B cell (primary cell): ENCODE data around the gene SLC45A3. TPM values are rescaled to one million over a fixed set of nuclear protein-coding genes. Genes with fewer than 3 reads are reported as not detected.

Experiments used
- ATAC-seq: fragments of 200-7000 bp; cut with Tn5 transposase; one replicate; pipeline ENCODE4 v1.10.0; 2021; ENCODE audit warnings: low read depth, mild to moderate bottlenecking, moderate number of reproducible peaks, moderate library complexity
- CTCF ChIA-PET: fragments of 350-600 bp; sonication (Branson Sonifier 250); formaldehyde crosslinking; loops from one replicate; lab custom pipeline; 2021; ENCODE audit warnings: antibody characterized with exemption, inconsistent platforms; lab: Charles Lee
- POLR2A ChIA-PET: fragments of 350-600 bp; sonication (Branson Sonifier 250); formaldehyde crosslinking; loops from one replicate; lab custom pipeline; 2021; ENCODE audit warnings: antibody characterized with exemption; lab: Charles Lee
- DNase-seq: peaks from one replicate; pipeline ENCODE4 v3.0.0; 2013
- H2AFZ ChIP-seq: 2 replicates; pipeline ENCODE4 v1.6.1; 2012; ENCODE audit warnings: mild to moderate bottlenecking, low read depth, low read length; ENCODE audit not compliant: insufficient read depth, poor library complexity, severe bottlenecking
- H3K27ac ChIP-seq, 2 donors: 1 replicate in 1 of 2; 2 replicates in 1 of 2; pipeline ENCODE4 v1.5.1; 2012 to 2013; ENCODE audit warnings: low read length in 2 of 2, mild to moderate bottlenecking in 2 of 2, moderate library complexity in 1 of 2
- H3K27me3 ChIP-seq, 4 experiments: fragments of 200-600 bp in 1 of 4; sonication (generic) in 1 of 4; replicated peaks in 1 of 4; 1 replicate in 2 of 4; 2 replicates in 2 of 4; pipeline versions ENCODE4 v1.6.1 to v1.7.0; 2013 to 2016; ENCODE audit warnings: low read length in 3 of 4, mild to moderate bottlenecking in 2 of 4, mixed read lengths in 1 of 4, moderate library complexity in 1 of 4; ENCODE audit not compliant: insufficient read depth in 4 of 4, control insufficient read depth in 3 of 4; ENCODE audit errors: control extremely low read depth in 1 of 4
- H3K36me3 ChIP-seq, 2 experiments: replicated peaks in 1 of 2; 1 replicate in 1 of 2; 2 replicates in 1 of 2; pipeline versions ENCODE4 v1.6.1 to v1.7.1; 2013; ENCODE audit warnings: low read length in 1 of 2; ENCODE audit not compliant: insufficient read depth in 2 of 2, control insufficient read depth in 1 of 2; ENCODE audit errors: control extremely low read depth in 1 of 2, extremely low read depth in 1 of 2
- H3K4me1 ChIP-seq, 2 donors: fragments of 200-600 bp in 1 of 2; sonication (generic) in 1 of 2; 1 replicate in 1 of 2; 2 replicates in 1 of 2; pipeline versions ENCODE4 v1.5.1 to v1.6.1; 2013 to 2017; ENCODE audit warnings: low read length in 2 of 2; ENCODE audit not compliant: control insufficient read depth in 2 of 2, insufficient read depth in 2 of 2
- H3K4me2 ChIP-seq: replicated peaks from 2 replicates; pipeline ENCODE3; 2012; ENCODE audit warnings: mild to moderate bottlenecking, low read depth, low read length; ENCODE audit not compliant: poor library complexity, severe bottlenecking
- H3K4me3 ChIP-seq, 5 experiments: fragments of 200-600 bp in 1 of 5; sonication (generic) in 1 of 5; 1 replicate in 3 of 5; 2 replicates in 2 of 5; pipeline versions ENCODE4 v1.5.1 to v1.7.0; 2011 to 2016; ENCODE audit warnings: low read length in 4 of 5, mild to moderate bottlenecking in 4 of 5, low read depth in 2 of 5, control low read depth in 1 of 5, moderate library complexity in 1 of 5; ENCODE audit not compliant: insufficient read depth in 1 of 5; ENCODE audit errors: control extremely low read depth in 1 of 5, extremely low read depth in 1 of 5
- H3K79me2 ChIP-seq: fragments of 200-600 bp; sonication (generic); one replicate; pipeline ENCODE4 v1.6.0; 2016; ENCODE audit warnings: low read length; ENCODE audit not compliant: control insufficient read depth, insufficient read depth
- H3K9ac ChIP-seq: fragments of 200-600 bp; sonication (generic); 2 replicates; pipeline ENCODE4 v1.6.1; 2017; ENCODE audit warnings: mild to moderate bottlenecking, low read length, moderate library complexity
- H3K9me3 ChIP-seq, 3 donors: one replicate each; pipeline versions ENCODE4 v1.6.1 to v1.7.1; 2013; ENCODE audit warnings: low read length in 2 of 3; ENCODE audit not compliant: control insufficient read depth in 2 of 3, insufficient read depth in 1 of 3; ENCODE audit errors: control extremely low read depth in 1 of 3
- H4K20me1 ChIP-seq: 2 replicates; pipeline ENCODE4 v1.6.0; 2012; ENCODE audit warnings: mild to moderate bottlenecking, low read length; ENCODE audit not compliant: insufficient read depth, control insufficient read depth, poor library complexity, severe bottlenecking
- H3K27ac Mint-ChIP-seq: one replicate; pipeline ENCODE4 v1.8.0; 2021; ENCODE audit warnings: mixed read lengths
- H3K27me3 Mint-ChIP-seq: one replicate; pipeline ENCODE4 v1.8.0; 2021; ENCODE audit warnings: mixed read lengths
- H3K4me1 Mint-ChIP-seq: one replicate; pipeline ENCODE4 v1.8.0; 2021; ENCODE audit warnings: mixed read lengths
- H3K4me3 Mint-ChIP-seq: one replicate; pipeline ENCODE4 v1.8.0; 2021; ENCODE audit warnings: mixed read lengths
- H3K9me3 Mint-ChIP-seq: one replicate; pipeline ENCODE4 v1.8.0; 2022; ENCODE audit warnings: mixed read lengths; ENCODE audit not compliant: insufficient read depth
- EZH2 ChIP-seq: IDR thresholded peaks from 2 replicates; pipeline ENCODE4 v1.6.1; 2012; ENCODE audit warnings: borderline replicate concordance, low read depth, mild to moderate bottlenecking, moderate library complexity, low read length; ENCODE audit not compliant: insufficient read depth, poor library complexity, severe bottlenecking
- WGBS: methylation state at CpG from one replicate; pipeline ENCODE4 v1.1.5; 2013; ENCODE audit warnings: missing lambda C conversion rate; ENCODE audit not compliant: insufficient coverage; 5-methylcytosine and 5-hydroxymethylcytosine counted together
- intact Hi-C: fragments of 100-400 bp; cut with micrococcal nuclease; formaldehyde crosslinking; loops from one replicate; pipeline ENCODE4 v1.10.0; 2022
- polyA plus RNA-seq: library from polyadenylated mRNA; depleted of rRNA; stranded (reverse); fragments of >200 nt; gene quantifications from 2 replicates; pipeline ENCODE4 v1.2.3, GENCODE V29; 2012
- total RNA-seq, 2 donors: library from RNA; stranded (reverse); fragments of 120-200 nt in 1 of 2; gene quantifications; 1 replicate in 1 of 2; 2 replicates in 1 of 2; pipeline versions ENCODE4 v1.2.3 to v1.2.4, GENCODE V29; 2013 to 2022
- TF ChIP-seq, protein P1 (sequence below): fragments of 200-600 bp; IDR thresholded peaks from one replicate; pipeline ENCODE4 v1.8.0; 2022; ENCODE audit warnings: antibody characterized with exemption, mild to moderate bottlenecking

Gene SLC45A3
- total and polyA plus RNA-seq, 2 donors (not counting 1 experiment from before 2014, with no cell fraction given) = 5.0 to 23.9 TPM

DNA sequence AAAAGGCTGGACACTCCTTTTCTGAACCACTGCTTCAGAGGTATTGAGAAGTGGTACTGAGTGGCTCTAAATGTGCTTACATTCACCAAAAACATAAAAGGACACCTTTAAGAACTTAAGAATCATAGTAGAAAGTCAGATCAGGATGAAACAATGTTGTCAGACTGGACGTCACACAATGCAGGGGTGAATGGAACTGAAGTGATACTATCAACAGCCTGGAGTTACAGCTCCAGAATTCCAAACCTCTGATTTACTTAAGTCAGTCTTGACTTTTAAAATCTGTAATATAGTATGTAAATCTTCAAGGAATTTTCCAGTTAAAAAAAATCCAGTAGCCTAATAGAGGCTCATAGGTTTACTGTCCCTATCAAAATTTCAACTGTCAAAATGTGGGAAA lies 67.8 kb downstream of the SLC45A3 start:
- no CpG with 5 or more reads among the region's 1 CpG for WGBS
- peaks cover 25% of the 10 kb centered on the region for H3K4me1 Mint-ChIP-seq
- Histone ChIP-seq H4K20me1 (peaks cover 54% of the 10 kb centered on the region), H3K4me3 (no peak overlapping the region), H3K79me2 (peaks cover 87% of the 10 kb centered on the region), H3K27ac (no peak overlapping the region), H3K27me3 (no peaks in the 10 kb centered on the region), H3K9ac (no peak overlapping the region), H3K4me1 (peaks cover 0 to 7% of the 10 kb centered on the region in 2 donors), H3K4me2 (no peak overlapping the region), H2AFZ (no peak overlapping the region), H3K36me3 (peaks cover 1 to 83% of the 10 kb centered on the region in 2 experiments), H3K9me3 (no peaks in the 10 kb centered on the region)
- ChIA-PET CTCF (interaction anchor here (1.2 to 2.5 kb wide), 4 partner anchors 20 to 45 kb away, joined by 3 to 9 read pairs (median 7); no protein-coding TSS in a partner anchor), POLR2A (interaction anchor here (0.7 kb wide), 1 partner anchor 25 kb away, joined by 3 read pairs; no protein-coding TSS in a partner anchor)
- intact Hi-C loops = no loop called here
- TF ChIP-seq EZH2 = no peak
- TF ChIP-seq, protein P1, sequence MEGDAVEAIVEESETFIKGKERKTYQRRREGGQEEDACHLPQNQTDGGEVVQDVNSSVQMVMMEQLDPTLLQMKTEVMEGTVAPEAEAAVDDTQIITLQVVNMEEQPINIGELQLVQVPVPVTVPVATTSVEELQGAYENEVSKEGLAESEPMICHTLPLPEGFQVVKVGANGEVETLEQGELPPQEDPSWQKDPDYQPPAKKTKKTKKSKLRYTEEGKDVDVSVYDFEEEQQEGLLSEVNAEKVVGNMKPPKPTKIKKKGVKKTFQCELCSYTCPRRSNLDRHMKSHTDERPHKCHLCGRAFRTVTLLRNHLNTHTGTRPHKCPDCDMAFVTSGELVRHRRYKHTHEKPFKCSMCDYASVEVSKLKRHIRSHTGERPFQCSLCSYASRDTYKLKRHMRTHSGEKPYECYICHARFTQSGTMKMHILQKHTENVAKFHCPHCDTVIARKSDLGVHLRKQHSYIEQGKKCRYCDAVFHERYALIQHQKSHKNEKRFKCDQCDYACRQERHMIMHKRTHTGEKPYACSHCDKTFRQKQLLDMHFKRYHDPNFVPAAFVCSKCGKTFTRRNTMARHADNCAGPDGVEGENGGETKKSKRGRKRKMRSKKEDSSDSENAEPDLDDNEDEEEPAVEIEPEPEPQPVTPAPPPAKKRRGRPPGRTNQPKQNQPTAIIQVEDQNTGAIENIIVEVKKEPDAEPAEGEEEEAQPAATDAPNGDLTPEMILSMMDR = no peak
- no peaks in the 10 kb centered on the region for H3K9me3 Mint-ChIP-seq
- no peak overlapping the region for H3K4me3 Mint-ChIP-seq
- DNase-seq (no peak), ATAC-seq (no peak)
- no peaks in the 10 kb centered on the region for H3K27me3 Mint-ChIP-seq
- H3K27ac Mint-ChIP-seq = no peak overlapping the region

- peaks cover 89% of the 10 kb centered on the region for H3K79me2 ChIP-seq
- peaks cover 1 to 80% of the 10 kb centered on the region in 2 experiments for H3K36me3 ChIP-seq
- H3K27ac Mint-ChIP-seq = no peak overlapping the region
Observed at GRCh38 chr1:205612104-205612503, 68.2 kb downstream of the SLC45A3 start.

More at GRCh38 chr1:205612104-205612503, 68.2 kb downstream of the SLC45A3 start:
- H3K9me3 Mint-ChIP-seq = no peaks in the 10 kb centered on the region
- H3K4me3 ChIP-seq = no peak overlapping the region
- H3K4me2 ChIP-seq = no peak overlapping the region
- peaks cover 54% of the 10 kb centered on the region for H4K20me1 ChIP-seq
- TF ChIP-seq, protein P1 = no peak
- TF ChIP-seq EZH2 = no peak
- no peaks in the 10 kb centered on the region for H3K27me3 ChIP-seq
- no peak overlapping the region for H3K4me3 Mint-ChIP-seq
- ATAC-seq (no peak), DNase-seq (no peak)
- no CpG with 5 or more reads among the region's 3 CpGs for WGBS
- intact Hi-C loops = no loop called here
- POLR2A ChIA-PET = interaction anchor here (0.7 kb wide), 1 partner anchor 26 kb away, joined by 3 read pairs; no protein-coding TSS in a partner anchor
- peaks cover 0 to 7% of the 10 kb centered on the region in 2 donors for H3K4me1 ChIP-seq
- H3K9ac ChIP-seq = no peak overlapping the region
- CTCF ChIA-PET = interaction anchor here (1.5 to 2.5 kb wide), 3 partner anchors 20 to 46 kb away, joined by 3 to 9 read pairs (median 8); no protein-coding TSS in a partner anchor
- no peaks in the 10 kb centered on the region for H3K27me3 Mint-ChIP-seq
- no peaks in the 10 kb centered on the region for H3K9me3 ChIP-seq
- no peak overlapping the region for H2AFZ ChIP-seq
- peaks cover 25% of the 10 kb centered on the region for H3K4me1 Mint-ChIP-seq
- H3K27ac ChIP-seq = no peak overlapping the region
